RWPE1 (cell line): ENCODE measurements around the gene MACC1.
"Not testable (repeated sequence)": the region's sequence is repeated elsewhere in the genome, so short reads cannot be mapped to it uniquely, and the experiment has no call there.

ENCODE experiments used
- CTCF ChIA-PET: fragments of 350-600 bp; sonication (Branson Sonifier 250); formaldehyde crosslinking; extraction: SDS; loops from one replicate; lab custom pipeline; 2021; lab: Yijun Ruan, JAX
- POLR2A ChIA-PET: fragments of 400-600 bp; formaldehyde crosslinking; extraction: SDS; loops from one replicate; lab custom pipeline; 2020; ENCODE audit warnings: antibody characterized with exemption; ENCODE audit not compliant: low non-redundant PET; lab: Yijun Ruan, JAX
- DNase-seq: peaks from one replicate; pipeline ENCODE4 v3.0.0; 2012; ENCODE audit warnings: low spot score
- H3K27ac ChIP-seq: fragments of 450-650 bp; 2 replicates; pipeline ENCODE4 v1.5.1; 2017
- CTCF ChIP-seq: fragments of 450-650 bp; conservative IDR thresholded peaks from 2 replicates; pipeline ENCODE4 v1.5.1; 2017; ENCODE audit warnings: low read depth, mild to moderate bottlenecking

Gene MACC1

GRCh38 chr7:20132585-20132984 lies 84.6 kb downstream of the MACC1 start:
- CTCF ChIA-PET: no interaction called here
- no peak for DNase-seq
- H3K27ac ChIP-seq: no peak overlapping the region
- POLR2A ChIA-PET: no interaction called here
- TF ChIP-seq CTCF: no peak

- CTCF ChIA-PET: no interaction called here
- H3K27ac ChIP-seq: no peak overlapping the region
- no peak for TF ChIP-seq CTCF
- no peak for DNase-seq
- POLR2A ChIA-PET: no interaction called here
Observed at GRCh38 chr7:20131776-20132175, 85.4 kb downstream of the MACC1 start.

DNA sequence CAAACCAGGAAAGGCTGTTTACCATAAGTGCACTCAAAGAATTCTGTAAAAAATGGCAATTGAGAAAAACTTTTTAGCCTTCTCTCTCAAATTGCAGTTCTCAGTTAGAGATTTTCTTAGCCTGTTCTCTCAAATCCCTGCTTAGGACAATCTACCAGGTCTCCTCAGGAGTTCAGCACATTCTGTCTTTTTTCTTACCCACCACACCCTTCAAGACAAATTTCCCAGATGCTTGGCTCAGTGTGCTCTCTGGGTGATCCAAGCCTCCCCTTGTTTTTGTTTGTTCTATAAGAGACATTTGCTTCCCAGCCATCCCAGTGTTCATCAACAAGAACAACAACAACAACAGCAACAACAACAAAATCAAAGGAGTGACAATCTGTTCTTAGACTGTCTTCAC lies 87.3 kb downstream of the MACC1 start:
- no peak for TF ChIP-seq CTCF
- POLR2A ChIA-PET: no interaction called here
- CTCF ChIA-PET: no interaction called here
- no peak for DNase-seq
- H3K27ac ChIP-seq: no peak overlapping the region

DNA sequence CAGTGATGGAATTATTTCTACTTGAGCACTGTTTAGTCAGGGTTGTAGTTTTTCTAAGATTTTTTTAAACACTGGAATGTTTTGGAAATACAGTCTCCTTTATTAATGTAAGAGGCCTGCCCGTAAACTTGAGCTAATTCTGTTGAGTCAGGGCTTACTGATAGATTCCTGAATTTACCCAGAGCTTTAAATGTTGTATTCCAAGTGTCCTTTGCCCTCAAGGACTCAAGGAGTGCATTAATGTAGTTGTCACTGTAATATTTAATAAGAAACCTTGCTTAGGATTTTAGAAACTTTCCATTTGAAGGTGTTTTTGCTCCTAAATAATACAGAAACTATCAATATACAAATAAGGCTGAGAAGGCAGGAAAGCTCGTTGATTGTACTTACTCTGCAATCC lies 89.2 kb downstream of the MACC1 start:
- H3K27ac ChIP-seq: no peak overlapping the region
- DNase-seq: no peak
- no peak for TF ChIP-seq CTCF
- ChIA-PET CTCF (no interaction called here), POLR2A (no interaction called here)

GRCh38 chr7:20126060-20126459 lies 91.1 kb downstream of the MACC1 start:
- POLR2A ChIA-PET, DNase-seq, H3K27ac ChIP-seq, CTCF ChIA-PET: not testable (repeated sequence)

GRCh38 chr7:20124087-20124486 lies 93.1 kb downstream of the MACC1 start:
- POLR2A ChIA-PET, H3K27ac ChIP-seq, CTCF ChIA-PET, DNase-seq: not testable (repeated sequence)

GRCh38 chr7:20122653-20123316 lies 94.4 kb downstream of the MACC1 start:
- POLR2A ChIA-PET, CTCF ChIA-PET, H3K27ac ChIP-seq, DNase-seq: not testable (repeated sequence)

GRCh38 chr7:20122073-20122472 lies 95.1 kb downstream of the MACC1 start:
- CTCF ChIA-PET: no interaction called here
- POLR2A ChIA-PET: no interaction called here
- DNase-seq: no peak
- no peak overlapping the region for H3K27ac ChIP-seq
- TF ChIP-seq CTCF: no peak
